NCI-H69 (cell line): Measurements from ENCODE around the gene TMEM26.

Experiments used
- DNase-seq: peaks from one replicate; lab custom pipeline; 2025; lab: John Stamatoyannopoulos, UW

Gene TMEM26

DNA sequence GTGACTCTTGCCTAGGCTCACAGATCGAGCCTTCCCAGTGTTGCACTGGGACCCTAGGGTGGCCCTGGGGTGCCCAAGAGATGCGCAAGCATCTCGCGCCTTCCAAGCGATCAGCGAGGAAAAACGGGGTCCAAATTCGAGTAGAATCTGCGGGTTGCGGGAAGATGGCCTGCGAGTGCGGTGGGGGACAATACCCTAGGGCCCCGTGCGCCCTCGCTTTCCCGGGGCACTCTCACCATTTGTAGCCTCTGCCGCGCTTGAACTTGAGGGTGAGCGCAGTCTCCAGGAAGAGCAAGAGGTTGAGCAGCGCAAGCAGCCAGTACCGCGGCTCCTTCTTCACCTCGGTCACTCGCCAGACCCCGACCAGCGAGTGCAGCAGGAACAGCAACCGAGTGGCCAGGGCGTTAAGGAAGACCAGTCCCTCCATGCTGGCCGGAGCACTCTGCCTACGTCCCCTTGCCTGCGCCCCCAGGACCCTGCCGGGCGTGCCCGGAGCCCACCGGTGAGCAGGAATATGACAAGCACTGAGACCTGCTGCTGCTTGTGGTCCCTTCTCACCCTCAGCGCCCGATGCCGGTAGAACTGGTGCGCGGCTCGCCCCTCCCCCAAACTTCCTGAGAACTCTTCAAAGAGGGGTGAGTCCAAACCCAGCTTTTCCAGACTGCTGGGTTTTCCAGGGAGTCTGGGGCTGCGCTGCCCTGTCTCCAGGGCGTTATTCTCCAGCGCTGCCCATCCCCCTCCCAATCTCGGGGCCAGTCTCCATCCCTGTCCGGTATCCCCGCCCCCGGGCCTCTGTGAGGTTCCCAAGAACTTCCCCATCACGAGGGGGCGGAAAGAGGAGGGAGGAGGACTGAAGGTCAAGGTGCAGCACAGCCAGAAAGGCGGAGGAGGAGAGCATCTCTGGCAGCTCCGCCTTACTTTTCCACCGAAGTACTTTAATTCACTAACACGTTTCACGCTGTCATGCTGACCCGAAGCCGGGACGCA is at the start of gene TMEM26:
TMEM26 (minus strand) TSS at position 727 of the 987 bp plus-strand sequence; CDS start at position 427, 300 bp downstream.
- DNase-seq: peak; percentile 75

- no peak for DNase-seq
These were observed 47.3 kb upstream of the TMEM26 start for GRCh38 chr10:61500460-61500859.

DNA sequence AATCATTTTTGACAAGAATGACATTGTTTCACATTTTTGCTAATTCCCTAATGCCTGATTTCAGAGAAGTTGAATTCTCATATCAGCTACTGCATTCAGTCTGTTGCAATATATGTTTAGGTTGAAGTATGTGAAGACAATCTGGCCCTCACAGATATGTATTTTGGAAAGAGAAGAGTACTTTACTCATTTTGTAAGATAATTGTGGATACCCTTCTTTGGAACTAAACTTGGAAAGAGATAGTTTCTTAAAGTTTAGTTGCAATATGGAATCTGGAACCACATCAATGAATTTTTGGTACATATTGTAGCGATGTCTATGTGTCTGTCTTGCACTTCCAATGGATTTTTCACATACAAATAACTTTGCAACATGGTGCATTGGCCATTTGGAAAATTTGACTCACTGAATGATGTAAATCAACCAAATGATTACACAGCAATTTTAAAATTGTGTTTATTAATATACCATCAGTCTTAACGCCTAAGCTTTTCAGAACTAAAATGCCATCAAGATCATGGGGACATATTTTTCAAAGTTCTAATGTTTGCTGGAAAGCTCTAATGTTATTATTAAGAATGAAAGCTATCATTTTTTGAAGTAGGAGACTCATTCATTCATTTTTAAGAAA is 39.3 kb upstream of the TMEM26 start:
- no peak for DNase-seq

DNA sequence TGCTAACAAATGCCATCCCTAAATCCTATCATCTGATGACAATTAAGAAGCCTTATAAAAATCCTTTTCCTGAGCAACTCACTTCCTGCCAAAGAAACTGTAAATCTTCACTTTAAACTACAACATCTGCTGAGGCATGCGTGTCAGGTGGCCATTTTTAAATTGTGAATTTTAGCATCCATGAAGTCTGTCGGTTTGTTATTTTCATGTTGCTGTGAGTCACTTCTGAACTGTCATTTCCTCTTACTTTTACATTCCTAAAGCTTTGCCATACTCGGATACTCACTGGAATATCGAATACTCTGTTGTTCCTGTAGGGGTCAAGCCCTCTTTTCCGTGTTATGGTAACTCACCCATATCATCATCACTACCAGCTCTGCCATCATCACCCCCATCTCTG is 34.3 kb upstream of the TMEM26 start:
- DNase-seq: no peak

- DNase-seq: peak; percentile 2
These were observed 33.7 kb upstream of the TMEM26 start for GRCh38 chr10:61486738-61487396.

GRCh38 chr10:61486251-61486650 is 33.1 kb upstream of the TMEM26 start:
- no peak for DNase-seq

DNA sequence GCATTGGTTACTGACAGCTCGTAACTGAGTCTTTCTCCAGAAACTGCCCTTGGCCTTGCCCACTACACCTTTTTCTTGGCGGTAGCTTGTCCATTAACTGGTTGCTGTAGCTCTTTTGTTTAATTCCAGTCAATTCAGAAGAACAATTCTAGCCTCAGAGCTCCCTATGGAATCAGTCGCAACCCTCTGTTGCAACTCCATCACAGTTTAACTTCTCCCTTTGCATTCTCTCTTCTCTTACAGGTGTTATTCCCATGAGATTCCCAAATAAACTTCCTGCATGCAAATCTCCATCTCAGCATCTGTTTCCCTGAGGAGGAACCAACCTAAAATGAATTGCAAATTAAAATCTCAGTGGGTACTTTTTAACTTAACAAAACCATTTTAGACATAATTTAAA is 28.4 kb upstream of the TMEM26 start:
- no peak for DNase-seq

GRCh38 chr10:61480208-61480607 is 27.0 kb upstream of the TMEM26 start:
- DNase-seq: no peak

DNA sequence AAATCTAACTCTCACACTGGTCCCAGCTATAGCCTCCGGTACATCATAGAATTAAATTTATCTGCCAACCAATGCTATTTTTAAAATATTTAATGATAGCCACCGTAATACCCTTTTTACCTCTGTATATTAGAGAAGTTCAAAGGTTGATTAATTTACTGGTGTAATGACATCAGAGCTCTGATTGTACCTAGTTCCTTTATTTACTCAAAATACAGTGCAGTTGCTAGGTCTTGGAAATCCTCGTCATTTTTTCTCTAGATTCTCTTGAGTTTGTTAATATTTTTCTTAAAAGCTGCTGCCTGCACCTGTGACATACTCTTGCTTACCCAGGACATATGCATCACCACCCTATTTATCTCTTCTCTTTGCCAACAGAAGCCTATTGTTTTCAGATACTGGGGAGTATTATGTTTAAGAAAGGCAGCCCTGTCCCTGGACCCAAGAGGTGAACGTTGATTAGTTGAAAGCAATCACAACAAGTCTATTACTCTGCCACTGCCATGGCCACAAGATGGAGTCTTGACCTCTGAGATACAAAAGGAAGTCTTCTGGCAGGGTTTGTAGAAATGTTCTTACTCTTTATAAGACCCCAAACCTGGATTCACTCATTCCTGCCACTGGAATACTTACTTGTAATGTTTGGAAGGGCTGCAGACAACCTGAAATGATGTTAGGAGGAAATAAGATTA is 25.6 kb upstream of the TMEM26 start:
- peak; percentile 5 for DNase-seq

DNA sequence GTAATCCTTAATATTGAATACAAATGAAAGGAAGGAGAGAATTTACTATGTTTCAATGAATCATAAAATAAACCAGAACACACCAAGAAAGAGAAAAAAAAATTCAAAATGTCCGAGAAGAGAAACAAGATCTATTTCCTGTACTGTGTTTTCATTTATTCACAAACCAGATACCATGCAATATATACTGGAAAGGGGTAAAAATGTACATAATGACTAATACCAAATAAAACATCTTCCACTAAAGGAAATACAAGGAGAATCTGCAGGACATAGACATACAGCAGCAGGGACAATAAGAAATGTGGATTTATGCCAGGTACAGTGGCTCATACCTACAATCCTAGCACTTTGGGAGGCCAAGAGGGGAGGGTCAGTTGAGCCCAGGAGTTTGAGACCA is 24.3 kb upstream of the TMEM26 start:
- DNase-seq: no peak

- DNase-seq: no peak
These were observed 23.3 kb upstream of the TMEM26 start for GRCh38 chr10:61476529-61476928.

GRCh38 chr10:61475449-61475873 is 22.3 kb upstream of the TMEM26 start:
- DNase-seq: peak; percentile 74

DNA sequence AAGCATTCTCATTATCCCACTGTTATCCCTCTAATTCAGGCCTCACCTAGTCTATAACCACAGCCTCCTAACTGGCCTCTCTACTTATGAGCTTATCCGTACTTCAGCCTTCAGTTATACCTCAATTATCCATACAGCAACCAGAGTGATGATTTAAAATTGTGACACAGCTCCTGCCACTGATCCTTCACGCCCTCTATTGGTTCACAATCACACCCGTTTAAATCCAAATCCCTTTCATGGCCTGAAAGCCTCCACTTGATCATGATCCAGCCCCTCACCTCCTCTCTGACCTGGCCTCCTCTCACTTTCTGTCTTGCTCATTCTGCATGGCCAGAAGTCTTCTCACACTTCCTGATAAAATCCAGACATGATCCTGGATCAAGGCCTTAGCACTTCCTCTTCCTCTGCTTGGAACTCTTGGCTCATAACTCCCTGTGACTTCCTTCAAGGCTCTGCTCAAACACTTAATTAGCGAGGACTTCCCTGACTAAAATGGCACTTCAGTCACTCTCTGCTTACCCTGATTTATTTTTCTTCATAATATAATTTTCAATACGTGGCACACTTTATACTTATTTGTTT is 19.0 kb upstream of the TMEM26 start:
- DNase-seq: no peak

GRCh38 chr10:61471491-61471890 is 18.3 kb upstream of the TMEM26 start:
- DNase-seq: no peak

GRCh38 chr10:61470740-61471139 is 17.6 kb upstream of the TMEM26 start:
- no peak for DNase-seq

GRCh38 chr10:61465901-61466632 is 12.9 kb upstream of the TMEM26 start:
- peak; percentile 13 for DNase-seq

- no peak for DNase-seq
These were observed 12.0 kb upstream of the TMEM26 start for GRCh38 chr10:61465171-61465496.

GRCh38 chr10:61464461-61465170 is 11.4 kb upstream of the TMEM26 start:
- DNase-seq: no peak

- peak; percentile 18 for DNase-seq
These were observed 10.1 kb upstream of the TMEM26 start for GRCh38 chr10:61463035-61463909.
